TTC549 (cell line): ENCODE results near the gene GTF2H3.

Source experiments
- FAIRE-seq: peaks from 2 replicates; lab custom pipeline; 2012; peaks lifted over from hg19 to GRCh38; lab: Jason Lieb, UNC

GTF2H3 gene

DNA sequence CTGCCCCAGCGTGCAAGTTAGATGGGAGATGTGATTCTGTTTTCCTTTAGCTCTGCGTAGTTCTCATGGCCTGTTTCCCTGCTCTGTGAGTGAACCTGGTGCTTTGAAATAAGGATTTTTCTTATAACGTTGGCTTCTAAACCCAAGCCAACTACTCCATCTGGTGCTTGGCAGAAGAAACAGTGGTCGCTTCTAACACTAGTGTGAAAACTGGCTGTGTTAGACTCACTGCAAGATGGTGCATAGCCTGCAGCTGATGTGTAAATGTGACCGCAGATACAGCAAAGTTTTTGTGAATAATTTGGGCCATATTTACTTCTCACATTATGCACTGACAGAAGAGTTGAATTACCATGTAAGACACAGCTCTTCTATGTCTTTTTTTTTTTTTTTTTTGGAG is 12.2 kb downstream of the GTF2H3 start:
- no peak for FAIRE-seq

DNA sequence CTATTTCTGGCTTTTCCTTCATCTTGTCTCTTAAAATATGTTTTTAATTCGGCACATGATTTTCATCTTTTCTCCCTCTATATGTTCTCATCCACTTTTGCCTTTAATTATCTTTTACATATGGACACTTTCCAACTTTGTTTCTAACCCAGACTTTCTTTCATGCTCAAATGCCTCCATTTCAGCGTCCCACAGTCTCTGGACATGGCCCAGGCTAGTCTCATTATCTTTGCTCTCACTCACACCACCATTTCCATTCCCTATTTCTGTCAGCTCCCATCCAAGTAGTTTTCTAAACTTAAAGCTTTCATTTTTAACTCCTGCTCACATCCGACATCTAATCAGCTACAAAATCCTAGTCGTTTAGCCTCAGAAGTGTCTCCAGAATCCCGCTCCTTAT is 14.8 kb downstream of the GTF2H3 start:
- FAIRE-seq, result no peak

DNA sequence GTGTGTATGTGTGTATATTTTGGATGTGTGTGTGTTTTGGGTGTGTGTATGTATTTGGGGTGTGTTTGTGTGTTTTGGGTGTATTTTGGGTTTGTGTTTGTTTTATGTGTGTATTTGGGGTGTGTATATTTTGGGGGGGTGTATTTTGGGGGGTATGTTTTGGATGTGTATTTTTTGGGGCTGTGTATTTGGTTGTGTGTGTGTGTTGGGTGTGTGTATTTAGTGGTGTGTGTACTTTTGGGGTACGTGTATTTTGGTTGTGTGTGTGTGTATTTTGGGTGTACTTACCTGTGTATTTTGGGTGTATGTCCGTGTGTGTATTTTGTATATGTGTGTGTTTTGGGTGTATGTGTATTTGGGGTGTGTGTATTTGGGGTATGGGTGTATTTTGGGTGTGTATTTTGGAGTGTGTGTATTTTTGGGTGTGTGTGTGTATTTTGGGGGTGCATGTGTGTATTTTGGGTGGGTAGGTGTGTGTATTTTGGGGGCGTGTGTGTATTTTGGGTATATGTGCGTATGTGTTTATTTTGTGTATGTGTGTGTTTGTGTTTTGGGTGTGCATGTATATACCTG is 20.6 kb downstream of the GTF2H3 start:
- no peak for FAIRE-seq

DNA sequence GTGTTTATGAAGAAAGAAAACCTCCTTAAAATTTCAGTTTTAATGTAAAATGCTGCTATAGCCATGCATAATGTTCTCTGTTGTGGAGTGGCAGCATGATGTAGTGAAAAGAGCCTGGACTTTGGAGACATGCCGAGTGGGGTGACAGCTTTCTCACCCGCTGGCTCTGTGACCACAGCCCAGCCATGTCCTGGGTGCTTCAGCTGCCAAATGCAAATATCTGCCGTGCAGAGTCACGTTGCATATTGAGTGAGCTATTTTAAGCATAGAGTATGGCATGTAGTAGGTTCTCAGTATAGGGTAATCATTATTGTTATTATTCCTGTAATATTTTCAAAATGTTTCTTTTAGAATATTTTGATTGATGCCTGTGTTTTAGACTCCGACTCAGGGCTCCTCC is 21.8 kb downstream of the GTF2H3 start:
- FAIRE-seq, result no peak

DNA sequence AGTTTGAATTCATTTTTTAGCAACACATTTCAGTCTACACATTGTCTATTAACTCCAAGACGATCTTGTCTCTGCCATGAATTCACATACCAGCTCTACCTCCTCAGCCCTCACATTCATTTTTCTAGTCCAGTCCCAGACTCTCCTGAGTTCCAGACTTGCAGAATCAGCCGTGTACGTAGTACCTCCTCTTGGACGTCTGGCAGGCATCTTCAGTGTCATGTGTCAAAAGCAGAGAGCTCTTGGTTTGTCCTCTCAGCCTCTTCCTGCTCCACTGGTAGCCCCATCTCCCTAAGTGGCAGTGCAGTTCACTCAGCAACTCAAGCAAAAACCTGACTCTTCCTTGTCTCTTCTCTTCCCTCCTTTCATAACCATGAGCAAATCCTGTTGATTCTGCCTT is 22.8 kb downstream of the GTF2H3 start:
- no peak for FAIRE-seq

DNA sequence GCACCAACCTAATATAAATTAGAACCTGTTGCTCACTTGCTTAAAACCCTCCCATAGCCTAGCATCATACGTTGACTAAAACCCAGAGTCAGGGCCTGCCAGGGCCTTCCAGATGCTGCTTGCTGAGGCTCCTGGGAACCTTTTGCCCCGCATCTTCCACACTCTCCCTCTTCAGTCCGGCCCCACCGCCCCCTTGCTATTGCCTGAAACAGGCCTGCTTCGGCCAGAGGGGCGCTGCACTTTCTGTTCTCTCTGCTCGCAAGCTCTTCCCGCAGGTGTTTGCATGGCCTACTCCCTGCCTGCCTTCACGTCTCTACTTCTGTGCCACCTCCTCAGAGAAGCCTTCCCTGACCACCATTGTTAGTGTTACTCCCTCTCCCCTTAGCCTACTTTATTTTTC is 23.6 kb downstream of the GTF2H3 start:
- no peak for FAIRE-seq

DNA sequence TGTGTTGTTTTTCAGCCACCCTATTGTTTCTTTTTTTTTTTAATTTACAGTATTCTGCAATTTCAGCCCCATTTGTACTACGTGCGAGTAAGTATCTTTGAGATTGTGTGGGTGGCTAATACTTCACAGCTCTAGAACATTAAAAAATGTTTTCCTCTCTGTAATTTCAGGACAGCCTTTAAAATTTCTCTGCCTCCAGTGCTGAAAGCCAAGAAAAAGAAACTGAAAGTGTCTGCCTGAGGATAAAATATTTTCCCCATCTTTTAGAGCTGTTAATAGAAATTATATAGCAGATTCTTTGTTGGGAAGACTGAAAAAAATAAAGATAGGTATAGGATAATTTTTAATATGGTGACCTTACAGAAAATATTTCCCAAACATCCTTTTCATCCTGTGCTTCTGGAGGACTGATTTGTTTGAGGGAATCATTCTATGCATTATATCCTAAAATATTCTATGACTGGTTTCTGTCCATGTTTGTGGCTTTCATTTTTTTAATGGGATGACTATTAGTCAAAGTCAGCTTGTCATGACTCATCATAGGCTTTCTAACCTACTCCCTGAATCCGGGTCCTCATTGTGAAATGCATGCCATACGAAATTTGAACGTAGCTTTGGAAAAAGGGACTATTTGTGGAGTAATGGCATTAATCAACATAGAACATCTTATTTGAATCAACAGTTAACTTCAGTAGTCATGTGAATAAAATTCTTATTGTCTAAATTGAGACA is 26.5 kb downstream of the GTF2H3 start:
- no peak for FAIRE-seq

DNA sequence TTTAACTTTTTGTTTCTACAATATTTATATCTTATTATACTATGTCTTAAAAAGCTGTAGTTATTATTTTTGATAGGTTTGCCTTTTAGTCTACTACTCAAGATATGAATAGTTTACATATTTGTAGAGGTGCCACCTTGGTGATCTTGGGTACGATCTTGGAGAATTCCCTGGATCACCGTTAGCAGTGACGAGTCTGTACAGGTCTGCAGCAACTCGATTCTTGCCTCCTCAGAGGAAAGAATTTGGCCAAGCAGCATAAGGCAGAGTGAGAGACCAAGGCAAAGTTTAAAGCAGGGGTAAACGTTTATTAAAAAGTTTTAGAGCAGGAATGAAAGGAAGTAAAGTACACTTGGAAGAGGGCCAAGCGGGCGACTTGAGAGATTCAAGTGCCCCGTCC is 34.1 kb downstream of the GTF2H3 start:
- no peak for FAIRE-seq

DNA sequence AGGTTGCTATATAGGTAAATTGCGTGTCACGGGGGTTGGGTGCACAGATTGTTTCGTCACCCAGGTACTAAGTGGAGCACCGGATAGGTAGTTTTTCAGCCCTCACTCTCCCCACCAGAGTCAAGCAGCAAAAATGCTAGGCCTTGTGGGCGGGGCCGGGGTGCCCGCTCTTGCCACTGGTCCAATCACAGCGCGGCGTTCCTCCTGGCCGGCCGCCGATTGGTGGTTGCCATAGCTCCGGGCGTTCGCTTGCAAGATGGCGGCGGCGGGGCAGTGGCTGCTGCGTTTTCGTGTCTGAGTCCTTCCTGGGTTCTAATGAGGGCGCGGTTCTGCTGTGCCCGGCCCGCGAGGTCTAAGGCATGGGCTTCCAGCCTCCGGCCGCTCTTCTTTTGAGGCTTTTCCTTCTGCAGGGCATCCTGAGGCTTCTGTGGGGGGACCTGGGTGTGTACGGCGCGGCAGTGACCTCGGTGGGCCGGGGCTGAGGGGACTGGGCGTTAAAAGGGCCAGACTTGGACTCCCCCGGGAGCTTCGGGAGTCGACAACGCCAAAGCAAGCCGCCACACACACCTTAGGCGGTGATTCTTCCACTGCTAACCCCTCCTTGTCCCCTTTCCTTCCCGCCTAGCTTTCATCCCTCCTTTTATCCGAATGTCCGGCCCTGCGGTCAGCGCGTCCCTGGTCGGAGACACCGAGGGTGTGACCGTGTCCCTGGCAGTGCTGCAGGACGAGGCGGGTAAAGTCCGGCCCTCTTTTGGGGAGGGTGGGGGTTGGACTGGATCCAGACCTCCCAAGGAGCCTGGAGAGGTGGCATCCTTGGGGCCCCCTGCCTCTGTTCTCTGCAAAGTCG is 37.5 kb downstream of the GTF2H3 start, which contains the start of gene TCTN2:
Gene TCTN2 (plus strand): TSS at position 232 of the 847 bp plus-strand sequence. CDS start 128 bp downstream, at position 360.
- peak; percentile 3 for FAIRE-seq

DNA sequence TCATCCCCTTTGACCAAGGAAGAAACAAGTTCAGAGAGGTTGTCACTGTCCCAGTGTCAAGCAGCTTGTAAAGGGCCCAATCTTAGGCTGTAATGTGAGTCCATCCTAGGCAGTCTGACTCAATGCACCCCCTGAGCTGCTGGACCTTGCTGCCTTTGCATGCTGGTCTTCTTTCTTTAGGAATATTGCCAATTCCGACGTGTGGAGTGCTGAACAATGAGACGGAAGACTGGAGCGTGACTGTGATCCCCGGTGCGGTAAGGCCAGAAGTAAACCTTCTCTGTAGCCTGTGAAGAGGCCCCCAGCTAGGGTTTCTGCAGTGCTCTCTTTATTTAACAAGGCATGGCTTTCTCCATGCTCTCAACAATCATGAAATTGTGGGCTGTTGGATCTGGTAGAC is 38.2 kb downstream of the GTF2H3 start:
- FAIRE-seq, result no peak

DNA sequence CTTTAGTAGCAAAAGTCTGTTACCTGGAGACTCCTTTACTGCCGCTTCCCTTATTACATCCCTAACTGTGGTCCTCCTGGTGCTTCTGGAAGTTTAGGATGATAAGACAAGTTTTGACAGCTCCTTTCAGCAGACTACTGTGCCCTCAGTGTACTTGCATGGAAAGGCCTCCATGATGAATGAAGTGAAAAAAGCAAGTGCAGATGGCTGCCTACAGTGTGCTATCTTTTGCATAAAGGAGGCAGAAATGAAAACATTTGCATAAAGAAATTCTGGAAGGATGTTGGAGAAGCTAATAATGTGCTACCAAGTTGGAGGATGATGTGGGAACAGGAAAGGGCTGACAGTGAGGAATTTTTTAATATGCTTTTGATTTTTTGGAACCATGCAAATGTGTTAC is 41.8 kb downstream of the GTF2H3 start:
- FAIRE-seq, result no peak

DNA sequence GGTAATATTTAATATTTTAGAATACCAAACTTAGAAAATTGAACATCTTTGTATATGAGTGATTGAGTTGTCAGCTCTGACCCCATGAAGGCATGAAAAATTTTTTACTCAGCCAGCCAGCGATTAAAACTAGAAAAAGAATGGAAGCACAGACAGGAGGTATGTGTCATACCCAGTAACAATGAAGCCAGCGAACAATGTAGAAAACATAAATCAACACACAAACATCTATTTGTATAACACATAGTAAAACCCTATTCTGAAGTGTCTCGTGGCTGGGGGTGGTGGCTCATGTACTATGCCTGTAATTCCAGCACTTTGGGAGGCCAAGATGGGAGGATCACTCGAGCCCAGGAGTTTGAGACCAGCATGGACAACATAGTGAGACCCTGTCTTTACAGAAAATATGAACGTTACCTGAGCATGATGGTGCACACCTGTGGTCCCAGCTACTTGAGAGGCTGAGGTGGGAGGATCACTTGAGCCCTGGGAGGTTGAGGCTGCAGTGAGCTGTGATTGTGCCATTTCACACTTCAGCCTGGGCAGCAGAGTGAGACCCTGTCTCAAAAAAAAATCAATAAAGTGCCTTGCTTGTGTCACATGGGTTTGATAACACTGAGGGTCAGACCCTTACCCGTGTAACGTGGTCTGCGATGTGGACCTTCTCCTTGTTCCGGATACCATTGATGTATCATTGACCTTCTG is 43.1 kb downstream of the GTF2H3 start:
- no peak for FAIRE-seq

DNA sequence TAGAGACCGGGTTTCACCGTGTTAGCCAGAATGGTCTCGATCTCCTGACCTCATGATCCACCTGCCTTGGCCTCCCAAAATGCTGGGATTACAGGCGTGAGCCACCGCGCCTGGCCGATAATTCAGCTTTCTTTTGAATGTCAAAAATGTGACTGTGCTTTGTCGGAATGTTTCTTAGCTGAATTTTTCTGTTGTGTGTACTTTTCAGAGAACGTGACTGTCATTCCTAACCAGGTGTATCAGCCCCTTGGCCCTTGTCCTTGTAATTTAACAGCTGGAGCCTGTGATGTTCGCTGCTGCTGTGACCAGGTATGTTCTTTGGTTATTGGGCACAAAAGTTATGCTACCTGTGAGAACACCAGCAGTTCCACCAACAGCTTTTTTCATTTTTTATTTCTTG is 45.4 kb downstream of the GTF2H3 start:
- no peak for FAIRE-seq

DNA sequence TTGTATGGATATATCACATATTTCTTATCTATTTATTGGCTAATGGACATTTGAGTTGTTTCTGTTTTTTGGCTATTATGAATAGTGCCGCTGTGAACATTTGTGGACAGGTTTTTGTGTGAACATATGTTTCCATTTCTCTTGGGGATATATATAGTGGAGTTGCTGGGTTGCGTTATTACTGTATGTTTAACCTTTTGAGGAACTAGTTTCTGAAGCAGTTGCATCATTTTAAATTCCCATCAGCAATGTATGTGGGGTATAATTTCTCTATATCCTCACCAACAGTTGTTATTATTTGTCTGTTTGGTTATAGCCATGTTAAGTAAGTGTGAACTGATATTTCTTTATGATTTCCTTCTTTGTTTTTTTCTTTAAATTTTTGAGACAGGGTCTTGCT is 48.0 kb downstream of the GTF2H3 start:
- FAIRE-seq, result no peak

DNA sequence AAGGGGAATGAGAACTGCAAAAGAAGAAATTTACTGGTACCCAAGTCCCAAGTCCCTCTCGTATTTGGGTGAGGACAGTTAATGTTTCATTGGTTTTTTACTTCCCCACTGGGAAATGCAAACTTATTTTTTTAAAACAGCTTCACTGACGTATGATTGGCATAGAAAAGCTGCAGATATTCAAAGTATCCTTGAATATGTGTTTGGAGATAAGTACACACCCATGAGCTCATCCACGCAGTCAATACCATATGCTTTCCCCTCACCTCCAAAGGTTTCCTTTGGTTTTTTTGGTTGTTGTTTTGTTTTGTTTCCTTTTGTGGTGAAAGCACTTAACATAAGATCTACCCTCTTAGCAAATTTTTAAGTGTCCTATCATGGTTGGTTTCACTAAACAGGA is 50.3 kb downstream of the GTF2H3 start:
- FAIRE-seq, result no peak

DNA sequence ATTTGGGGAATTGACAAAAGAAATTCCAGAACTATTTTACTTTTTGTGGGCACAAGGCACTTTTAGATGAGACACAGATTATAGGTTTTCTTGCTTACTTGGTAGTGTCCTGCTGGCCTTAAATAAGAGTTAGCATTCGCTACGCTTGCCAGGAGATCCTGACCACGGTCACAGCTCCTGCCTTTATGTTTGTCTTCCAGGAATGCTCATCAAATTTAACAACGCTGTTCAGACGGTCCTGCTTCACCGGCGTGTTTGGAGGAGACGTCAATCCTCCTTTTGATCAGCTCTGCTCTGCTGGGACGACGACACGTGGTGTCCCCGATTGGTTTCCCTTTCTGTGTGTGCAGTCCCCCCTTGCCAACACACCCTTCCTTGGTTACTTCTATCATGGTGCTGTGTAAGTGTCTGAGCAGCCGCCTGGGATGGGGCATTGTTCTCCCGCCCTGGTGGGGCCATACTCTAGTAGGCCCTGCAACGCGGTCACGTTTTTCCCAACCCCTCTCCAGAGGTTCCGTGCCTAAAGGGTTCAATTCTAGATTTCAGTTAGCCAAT is 53.1 kb downstream of the GTF2H3 start:
- FAIRE-seq, result no peak

DNA sequence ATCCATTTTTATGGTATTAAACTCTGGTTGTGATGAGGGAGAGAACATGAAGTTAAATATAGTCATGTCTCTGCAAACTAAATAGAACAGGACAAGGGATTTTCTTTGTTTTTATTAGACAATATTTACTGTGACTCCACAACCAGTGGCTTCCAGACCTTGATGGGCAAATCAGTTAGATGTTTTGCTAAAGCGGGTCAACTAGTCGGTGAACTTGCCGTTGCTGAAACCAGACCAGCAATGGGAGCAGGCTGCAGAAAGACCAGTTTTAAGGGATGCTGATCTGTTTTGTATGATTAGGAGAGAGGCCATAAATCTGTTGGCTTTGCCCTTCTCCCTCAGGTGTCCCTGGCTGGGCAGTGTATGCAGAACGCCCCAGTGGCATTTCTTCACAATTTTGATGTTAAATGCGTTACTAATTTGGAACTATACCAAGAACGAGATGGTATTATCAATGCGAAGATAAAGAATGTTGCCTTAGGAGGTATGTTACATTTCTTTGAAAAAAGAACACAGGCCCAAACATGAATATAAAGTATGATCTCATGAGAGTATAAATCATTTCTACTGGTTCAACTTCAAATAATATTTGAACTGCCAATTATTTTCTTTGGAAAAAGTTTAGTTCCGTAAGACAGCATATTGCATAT is 56.7 kb downstream of the GTF2H3 start:
- no peak for FAIRE-seq

DNA sequence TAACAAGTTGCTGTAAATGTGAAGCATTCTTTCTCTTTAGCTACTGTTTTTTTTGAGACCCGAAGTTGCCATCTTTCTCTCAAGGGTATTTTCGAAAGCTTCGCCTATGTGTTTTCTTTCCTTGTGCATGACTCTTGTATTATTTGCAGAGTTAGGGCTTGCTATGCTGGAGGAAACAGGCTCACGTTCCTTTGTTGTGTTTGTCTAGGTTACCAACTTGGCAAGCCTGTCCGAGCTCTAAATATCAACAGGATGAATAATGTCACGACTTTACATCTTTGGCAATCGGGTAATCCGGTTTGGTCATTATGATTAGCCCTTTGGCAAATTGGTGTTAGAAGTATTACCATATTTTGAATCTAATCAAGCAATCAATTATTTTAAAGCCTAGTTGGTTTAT is 62.6 kb downstream of the GTF2H3 start:
- FAIRE-seq, result no peak

DNA sequence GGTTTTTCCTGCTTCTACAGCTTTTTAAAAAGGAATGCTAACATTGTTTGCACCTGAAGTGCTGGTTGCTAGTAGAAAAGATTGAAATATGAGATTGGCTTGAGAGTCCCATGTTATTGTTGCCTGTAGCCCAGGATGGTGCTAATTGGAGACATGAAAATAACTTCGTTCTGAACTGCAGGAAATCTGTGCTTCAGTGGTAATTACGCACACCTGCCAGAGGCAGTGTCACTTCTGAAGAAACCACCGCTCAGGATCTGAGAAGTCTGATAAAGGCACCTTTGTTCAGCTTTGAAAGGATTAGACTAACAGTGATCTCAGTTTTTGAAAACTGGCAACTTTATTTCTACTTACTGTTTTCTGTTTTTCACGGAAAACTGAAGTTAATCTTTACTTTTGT is 63.0 kb downstream of the GTF2H3 start:
- no peak for FAIRE-seq

DNA sequence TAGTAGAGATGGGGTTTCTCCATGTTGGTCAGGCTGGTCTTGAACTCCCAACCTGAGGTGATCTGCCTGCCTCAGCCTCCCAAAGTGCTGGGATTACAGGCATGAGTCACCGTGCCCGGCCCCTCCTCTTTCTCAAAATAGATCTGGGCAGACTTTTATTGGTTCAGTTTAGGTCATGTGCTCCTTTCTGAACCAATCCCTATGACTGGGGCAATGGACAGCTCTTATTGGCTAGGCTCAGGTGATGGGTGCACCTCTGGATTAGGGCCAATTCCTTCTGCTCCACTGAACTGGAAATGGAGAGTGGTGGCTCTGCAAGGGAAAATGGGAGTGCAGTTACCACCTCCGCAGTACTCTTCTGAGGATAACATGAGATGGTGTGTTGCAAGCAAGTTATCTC is 72.3 kb downstream of the GTF2H3 start:
- FAIRE-seq, result no peak

DNA sequence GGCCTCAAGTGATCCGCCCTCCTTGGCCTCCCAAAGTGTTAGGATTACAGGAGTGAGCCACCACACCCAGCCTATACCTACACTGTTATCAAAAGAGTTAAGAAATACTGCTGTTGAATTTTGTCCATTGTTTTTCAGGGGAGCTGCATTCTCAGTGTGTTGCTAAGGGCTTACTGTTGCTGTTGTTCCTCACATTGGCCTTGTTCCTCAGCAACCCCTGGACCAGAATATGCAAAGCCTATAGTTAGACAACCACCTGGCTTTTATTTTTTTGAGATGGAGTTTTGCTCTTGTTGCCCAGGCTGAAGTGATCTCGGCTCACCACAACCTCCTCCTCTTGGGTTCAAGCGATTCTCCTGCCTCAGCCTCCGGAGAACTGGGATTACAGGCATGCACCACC is 73.8 kb downstream of the GTF2H3 start:
- FAIRE-seq, result no peak
